A549 treated with Mapracorat at 1 μM for 4 hours (cell line): ENCODE results near the gene FASTK. TPM values are rescaled to one million over a fixed set of nuclear protein-coding genes. Genes with fewer than 3 reads are reported as not detected.

Experiments used
- total RNA-seq: library from RNA; stranded (reverse); fragments of 200-300 nt; extraction: Qiagen RNA extraction; gene quantifications from 5 replicates; pipeline ENCODE4 v1.2.3, GENCODE V29; 2022

FASTK gene
- 51.3 to 86.5 TPM (median 80.0 TPM) in 5 replicates for total RNA-seq

GRCh38 chr7:151080522-151081169 lies at the start of gene FASTK:
FASTK (minus strand) TSS chr7:151080809; CDS start chr7:151080766, 43 bp downstream.

GRCh38 chr7:151085691-151086620 lies 5.3 kb upstream of the FASTK start, which contains the start of gene AGAP3:
AGAP3 (plus strand) TSS chr7:151086475; CDS start chr7:151086742, 267 bp downstream.

GRCh38 chr7:151083071-151083823 lies 2.6 kb upstream of the FASTK start, which contains the start of gene TMUB1:
TMUB1 (minus strand) TSS chr7:151083493; CDS start chr7:151082563, 930 bp downstream.

GRCh38 chr7:151059367-151060112 lies 21.1 kb downstream of the FASTK start, which contains the start of gene SLC4A2:
SLC4A2 (plus strand) TSS chr7:151059589; CDS start chr7:151061988, 2,399 bp downstream.

GRCh38 chr7:151057506-151057988 lies 23.1 kb downstream of the FASTK start, which contains the start of gene CDK5:
CDK5 (minus strand) TSS chr7:151057897; CDS start chr7:151057848, 49 bp downstream.

GRCh38 chr7:151047976-151048815 lies 32.4 kb downstream of the FASTK start, which contains the start of gene ASIC3:
ASIC3 (plus strand) TSS chr7:151048531; CDS start chr7:151048886, 355 bp downstream.

GRCh38 chr7:151028131-151028947 lies 52.3 kb downstream of the FASTK start, which contains the start of gene ABCB8:
ABCB8 (plus strand) TSS chr7:151028450; CDS start chr7:151028516, 66 bp downstream.

Other genes with a start within 250 kb of the FASTK start
- 0.05 to 0.32 TPM (median 0.13 TPM) in 3 of 5 replicates, not detected in the others for gene AOC1, start 228.3 kb downstream of the FASTK start, total RNA-seq
- gene KCNH2, start 102.5 kb downstream of the FASTK start, total RNA-seq = 1.6 to 2.2 TPM (median 2.0 TPM) in 5 replicates
- 0.13 to 0.37 TPM (median 0.34 TPM) in 5 replicates for gene NOS3, start 89.8 kb downstream of the FASTK start, total RNA-seq
- 0.39 to 0.66 TPM (median 0.65 TPM) in 5 replicates for gene ATG9B, start 56.3 kb downstream of the FASTK start, total RNA-seq
- gene ABCB8, start 52.4 kb downstream of the FASTK start, total RNA-seq = 32.9 to 52.5 TPM (median 47.6 TPM) in 5 replicates
- gene ASIC3, start 32.3 kb downstream of the FASTK start, total RNA-seq = 7.7 to 11.7 TPM (median 8.7 TPM) in 5 replicates
- 29.6 to 32.6 TPM (median 29.8 TPM) in 5 replicates for gene CDK5, start 22.9 kb downstream of the FASTK start, total RNA-seq
- 174 to 292 TPM (median 259 TPM) in 5 replicates for gene SLC4A2, start 21.2 kb downstream of the FASTK start, total RNA-seq
- gene TMUB1, start 2.7 kb upstream of the FASTK start, total RNA-seq = 38.5 to 59.2 TPM (median 55.5 TPM) in 5 replicates
- 44.1 to 66.6 TPM (median 65.4 TPM) in 5 replicates for gene AGAP3, start 5.7 kb upstream of the FASTK start, total RNA-seq
- 0.20 TPM in 1 of 5 replicates, not detected in the others for gene GBX1, start 86.9 kb upstream of the FASTK start, total RNA-seq
- gene ASB10, start 106.4 kb upstream of the FASTK start, total RNA-seq = not detected in 5 replicates
- gene H2BK1, start 129.7 kb upstream of the FASTK start, total RNA-seq = not detected in 5 replicates
- 58.0 to 63.8 TPM (median 62.0 TPM) in 5 replicates for gene ABCF2, start 146.4 kb upstream of the FASTK start, total RNA-seq
- 34.7 to 47.0 TPM (median 45.1 TPM) in 5 replicates for gene CHPF2, start 151.7 kb upstream of the FASTK start, total RNA-seq
- gene SMARCD3, start 167.9 kb upstream of the FASTK start, total RNA-seq = 7.7 to 11.6 TPM (median 9.9 TPM) in 5 replicates